HG03066 (cell line): Measurements from ENCODE around the gene DIP2A.

Experiments used
- ATAC-seq: cut with Tn5 transposase; IDR thresholded peaks from one replicate; pipeline ENCODE4 v1.9.1; 2021; ENCODE audit warnings: low read depth; ENCODE audit not compliant: unreplicated experiment

The DIP2A gene, protein sequence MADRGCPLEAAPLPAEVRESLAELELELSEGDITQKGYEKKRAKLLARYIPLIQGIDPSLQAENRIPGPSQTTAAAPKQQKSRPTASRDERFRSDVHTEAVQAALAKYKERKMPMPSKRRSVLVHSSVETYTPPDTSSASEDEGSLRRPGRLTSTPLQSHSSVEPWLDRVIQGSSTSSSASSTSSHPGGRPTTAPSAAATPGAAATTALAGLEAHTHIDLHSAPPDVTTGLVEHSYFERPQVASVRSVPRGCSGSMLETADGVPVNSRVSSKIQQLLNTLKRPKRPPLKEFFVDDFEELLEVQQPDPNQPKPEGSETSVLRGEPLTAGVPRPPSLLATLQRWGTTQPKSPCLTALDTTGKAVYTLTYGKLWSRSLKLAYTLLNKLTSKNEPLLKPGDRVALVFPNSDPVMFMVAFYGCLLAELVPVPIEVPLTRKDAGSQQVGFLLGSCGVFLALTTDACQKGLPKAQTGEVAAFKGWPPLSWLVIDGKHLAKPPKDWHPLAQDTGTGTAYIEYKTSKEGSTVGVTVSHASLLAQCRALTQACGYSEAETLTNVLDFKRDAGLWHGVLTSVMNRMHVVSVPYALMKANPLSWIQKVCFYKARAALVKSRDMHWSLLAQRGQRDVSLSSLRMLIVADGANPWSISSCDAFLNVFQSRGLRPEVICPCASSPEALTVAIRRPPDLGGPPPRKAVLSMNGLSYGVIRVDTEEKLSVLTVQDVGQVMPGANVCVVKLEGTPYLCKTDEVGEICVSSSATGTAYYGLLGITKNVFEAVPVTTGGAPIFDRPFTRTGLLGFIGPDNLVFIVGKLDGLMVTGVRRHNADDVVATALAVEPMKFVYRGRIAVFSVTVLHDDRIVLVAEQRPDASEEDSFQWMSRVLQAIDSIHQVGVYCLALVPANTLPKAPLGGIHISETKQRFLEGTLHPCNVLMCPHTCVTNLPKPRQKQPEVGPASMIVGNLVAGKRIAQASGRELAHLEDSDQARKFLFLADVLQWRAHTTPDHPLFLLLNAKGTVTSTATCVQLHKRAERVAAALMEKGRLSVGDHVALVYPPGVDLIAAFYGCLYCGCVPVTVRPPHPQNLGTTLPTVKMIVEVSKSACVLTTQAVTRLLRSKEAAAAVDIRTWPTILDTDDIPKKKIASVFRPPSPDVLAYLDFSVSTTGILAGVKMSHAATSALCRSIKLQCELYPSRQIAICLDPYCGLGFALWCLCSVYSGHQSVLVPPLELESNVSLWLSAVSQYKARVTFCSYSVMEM (N-terminal part only)

DNA sequence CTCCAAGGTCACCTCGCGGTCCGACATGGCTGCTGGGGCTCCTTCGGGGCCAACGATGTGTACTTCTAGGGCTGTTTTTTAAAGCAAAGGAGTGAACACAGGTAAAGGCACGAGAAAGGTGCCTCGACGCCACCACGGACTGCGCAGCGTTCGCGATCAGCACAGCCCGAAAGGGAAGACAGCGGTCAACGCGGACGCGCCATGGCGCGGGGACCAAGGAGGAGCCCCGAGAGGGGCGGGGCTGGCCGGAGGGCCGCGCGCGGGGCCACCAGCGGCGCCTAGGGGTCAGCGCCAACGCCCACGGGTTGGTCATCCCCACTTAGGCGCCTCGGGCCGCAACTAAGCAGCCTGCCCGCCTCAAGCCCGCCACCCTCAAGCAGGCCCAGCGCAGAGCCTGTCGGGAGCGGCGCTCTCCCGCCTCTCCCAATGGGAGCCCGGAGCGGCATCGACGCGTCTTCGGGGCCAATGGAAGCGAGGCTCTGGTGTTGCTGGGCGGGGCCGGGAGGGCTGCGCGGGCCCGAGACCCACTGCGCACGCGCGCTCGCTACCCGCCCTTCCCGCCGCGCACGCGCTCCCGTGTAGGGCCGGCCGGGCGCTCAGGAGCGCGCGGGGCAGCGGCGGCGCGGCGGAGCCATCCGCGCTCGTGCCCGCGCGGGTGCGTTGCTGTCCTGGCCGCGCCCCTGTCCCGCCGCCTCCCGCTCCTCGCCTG lies at the start of gene DIP2A:
Gene DIP2A (plus strand): TSS at position 577 of the 709 bp plus-strand sequence. CDS start 241 bp downstream, outside the sequence.
- ATAC-seq = peak; percentile 87

DNA sequence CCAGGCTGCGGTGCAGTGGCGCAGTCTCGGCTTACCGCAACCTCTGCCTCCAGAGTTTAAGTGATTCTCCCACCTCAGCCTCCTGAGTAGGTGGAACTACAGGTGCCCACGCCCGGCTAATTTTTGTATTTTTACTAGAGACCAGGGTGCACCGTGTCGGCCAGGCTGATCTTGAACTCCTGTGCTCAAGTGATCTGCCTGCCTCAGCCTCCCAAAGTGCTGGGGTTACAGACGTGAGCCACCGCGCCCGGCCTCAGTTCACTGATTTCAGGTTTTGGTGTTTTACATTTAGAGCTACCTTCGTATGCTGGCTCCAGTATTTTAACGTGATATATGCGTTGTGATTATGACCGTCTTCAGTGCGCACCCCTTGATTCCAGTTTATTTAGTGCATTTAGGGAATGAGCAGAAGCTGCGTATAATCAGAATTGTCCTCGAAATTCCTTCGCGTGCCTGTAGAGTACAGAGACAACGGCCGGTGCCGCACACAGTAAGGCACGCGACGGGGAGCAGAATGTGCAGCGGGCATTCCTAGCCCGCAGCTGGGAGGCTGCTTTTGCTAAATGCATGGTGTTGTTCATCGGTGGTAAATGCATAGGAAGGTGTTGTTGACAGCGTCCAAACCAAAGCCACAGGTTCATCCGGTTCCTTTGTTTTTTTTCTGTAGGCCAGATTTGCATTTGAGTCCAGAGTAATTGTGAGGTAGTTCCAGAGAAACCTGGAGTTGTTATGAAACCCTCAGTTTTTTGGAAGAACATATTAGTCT lies 48.9 kb upstream of the DIP2A start:
- no peak for ATAC-seq

DNA sequence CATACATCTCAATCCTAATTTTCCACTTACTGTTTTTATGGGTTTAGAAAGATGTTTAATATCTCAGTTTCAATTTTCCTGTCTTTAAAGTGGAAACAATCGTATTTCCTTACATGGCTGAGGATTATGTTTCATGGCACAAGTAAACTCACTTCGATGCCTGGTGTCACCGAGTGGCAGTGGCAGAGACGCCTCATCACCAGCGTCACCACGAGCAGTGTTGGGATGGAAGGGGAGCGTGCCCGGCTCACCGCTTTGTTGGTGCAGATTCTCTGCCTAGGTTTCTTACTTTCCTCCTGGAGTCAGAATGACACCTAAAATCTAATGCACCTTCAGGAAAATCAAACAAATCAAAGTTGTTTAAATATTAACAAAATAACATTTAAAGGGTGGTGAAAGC lies 48.2 kb upstream of the DIP2A start:
- ATAC-seq = no peak

DNA sequence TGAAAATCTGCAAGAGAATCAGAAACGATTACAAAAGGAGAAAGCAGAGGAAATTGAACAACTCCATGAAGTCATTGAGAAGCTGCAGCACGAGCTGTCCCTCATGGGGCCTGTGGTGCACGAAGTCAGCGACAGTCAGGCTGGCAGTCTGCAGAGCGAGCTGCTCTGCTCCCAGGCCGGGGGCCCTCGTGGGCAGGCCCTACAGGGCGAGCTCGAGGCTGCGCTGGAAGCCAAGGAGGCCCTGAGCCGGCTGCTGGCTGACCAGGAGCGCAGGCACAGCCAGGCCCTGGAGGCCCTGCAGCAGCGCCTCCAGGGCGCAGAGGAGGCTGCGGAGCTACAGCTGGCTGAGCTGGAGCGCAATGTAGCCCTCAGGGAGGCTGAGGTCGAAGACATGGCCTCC lies 47.5 kb upstream of the DIP2A start:
- ATAC-seq = no peak

DNA sequence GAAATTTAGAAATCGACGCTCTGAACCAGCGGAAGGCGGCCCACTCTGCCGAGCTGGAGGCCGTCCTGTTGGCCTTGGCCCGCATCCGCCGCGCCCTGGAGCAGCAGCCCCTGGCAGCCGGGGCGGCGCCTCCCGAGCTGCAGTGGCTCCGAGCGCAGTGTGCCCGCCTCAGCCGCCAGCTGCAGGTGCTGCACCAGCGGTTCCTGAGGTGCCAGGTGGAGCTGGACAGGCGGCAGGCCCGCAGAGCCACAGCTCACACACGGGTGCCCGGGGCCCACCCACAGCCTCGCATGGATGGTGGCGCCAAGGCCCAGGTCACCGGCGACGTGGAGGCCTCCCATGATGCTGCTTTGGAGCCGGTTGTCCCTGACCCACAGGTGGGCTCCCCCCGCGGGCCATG lies 47.0 kb upstream of the DIP2A start:
- ATAC-seq = no peak

DNA sequence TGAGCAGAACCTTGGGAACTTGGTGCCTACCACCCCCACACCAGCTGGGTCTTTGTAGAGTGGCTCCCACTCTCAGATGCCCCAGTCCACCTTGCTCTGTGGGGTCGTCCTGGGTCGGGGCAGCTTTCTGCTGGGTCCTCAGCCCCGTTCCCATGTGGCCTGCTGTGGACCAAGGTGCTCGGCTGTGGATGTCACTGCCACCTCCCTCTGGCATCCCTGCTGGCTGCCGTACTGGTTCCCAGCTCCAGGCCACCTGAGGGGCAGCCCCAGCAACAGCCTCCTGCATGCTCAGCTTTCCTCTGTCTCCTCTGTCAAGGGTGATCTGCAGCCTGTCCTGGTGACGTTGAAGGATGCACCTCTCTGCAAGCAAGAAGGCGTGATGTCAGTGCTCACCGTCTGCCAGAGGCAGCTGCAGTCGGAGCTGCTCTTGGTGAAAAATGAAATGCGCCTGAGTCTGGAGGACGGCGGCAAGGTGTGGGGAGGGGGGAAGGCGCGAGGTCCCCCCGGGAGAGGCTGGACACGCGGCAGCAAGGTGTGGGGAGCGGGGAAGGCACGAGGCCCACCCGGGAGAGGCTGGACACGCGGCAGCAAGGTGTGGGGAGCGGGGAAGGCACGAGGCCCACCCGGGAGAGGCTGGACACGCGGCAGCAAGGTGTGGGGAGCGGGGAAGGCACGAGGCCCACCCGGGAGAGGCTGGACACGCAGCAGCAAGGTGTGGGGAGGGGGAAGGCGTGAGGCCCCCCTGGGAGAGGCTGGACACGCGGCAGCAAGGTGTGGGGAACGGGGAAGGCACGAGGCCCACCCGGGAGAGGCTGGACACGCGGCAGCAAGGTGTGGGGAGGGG lies 45.9 kb upstream of the DIP2A start:
- ATAC-seq = no peak

DNA sequence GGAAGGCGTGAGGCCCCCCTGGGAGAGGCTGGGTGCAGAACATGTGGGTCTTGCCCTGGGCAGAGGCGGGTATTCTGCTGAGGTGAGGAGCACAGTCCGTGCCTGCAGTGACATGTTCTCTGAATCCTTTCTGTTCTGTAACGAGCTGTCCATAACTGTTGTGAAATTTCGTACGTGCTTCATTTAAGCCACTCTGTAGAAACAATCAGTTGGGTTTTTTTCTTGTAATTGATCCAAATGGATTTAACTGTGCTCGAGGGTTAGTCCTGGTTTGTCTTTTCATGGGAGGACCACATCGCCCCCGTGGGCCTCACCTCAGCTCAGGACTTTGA lies 45.4 kb upstream of the DIP2A start:
- no peak for ATAC-seq

DNA sequence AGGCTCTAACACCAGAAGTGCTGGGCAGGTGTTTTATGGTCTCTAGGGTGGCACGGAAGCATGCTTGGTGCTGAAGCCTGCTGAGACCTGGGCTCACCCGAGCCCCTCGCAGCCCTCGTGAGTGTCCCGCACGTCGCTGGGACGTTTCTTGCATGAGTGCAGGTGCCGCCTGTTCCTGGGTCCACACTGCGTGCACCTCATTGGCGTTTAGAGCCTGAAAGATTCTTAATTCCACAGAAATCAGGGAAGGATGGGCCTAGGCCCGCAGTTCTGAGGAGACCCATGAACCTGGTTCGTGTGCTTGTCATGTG lies 43.8 kb upstream of the DIP2A start:
- no peak for ATAC-seq

DNA sequence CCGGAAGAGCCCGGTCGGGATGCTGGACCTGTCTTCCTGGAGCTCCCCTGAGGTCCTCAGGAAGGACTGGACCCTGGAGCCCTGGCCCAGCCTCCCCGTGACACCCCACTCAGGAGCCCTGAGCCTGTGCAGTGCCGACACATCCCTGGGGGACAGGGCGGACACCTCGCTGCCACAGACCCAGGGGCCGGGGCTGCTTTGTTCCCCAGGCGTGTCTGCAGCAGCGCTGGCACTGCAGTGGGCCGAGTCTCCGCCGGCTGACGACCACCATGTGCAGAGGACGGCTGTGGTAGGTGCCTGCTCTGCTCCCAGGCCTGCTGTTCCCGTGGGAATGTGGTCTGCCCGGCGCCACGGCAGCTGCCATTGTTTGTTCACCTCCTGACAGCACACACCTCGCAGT lies 42.1 kb upstream of the DIP2A start:
- no peak for ATAC-seq

DNA sequence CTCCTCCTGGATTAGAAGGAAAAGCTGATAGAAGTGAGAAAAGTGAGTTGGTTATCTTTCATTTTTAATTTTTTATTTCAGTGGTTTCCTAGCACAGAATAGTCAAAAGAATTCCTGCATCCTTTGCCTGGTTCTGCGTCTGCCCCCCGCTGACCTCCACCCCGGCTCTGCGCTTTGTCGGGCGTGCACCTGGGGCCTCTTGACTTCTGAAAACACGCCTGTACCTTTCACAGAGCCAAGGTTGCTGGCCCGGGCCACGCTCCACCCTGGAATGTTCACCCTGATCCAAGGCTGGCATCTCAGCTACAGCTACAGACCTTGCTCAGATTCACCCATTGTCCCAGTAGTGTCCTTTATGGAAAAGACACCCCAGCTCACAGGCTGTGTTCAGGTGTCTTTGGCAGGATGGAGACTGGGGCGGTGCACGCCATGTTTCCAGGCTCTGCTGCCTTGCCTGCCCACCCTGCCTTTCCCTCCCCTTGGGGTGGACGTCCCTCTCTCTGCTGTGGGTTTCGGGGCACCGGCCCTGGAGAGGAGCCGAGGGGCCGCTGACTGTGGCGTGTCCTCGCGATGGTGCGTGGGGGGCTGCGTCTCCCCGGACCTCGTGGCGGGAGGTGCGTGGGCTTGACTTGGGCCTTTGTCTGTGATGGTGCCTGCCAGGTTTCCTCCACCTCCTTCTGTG lies 40.3 kb upstream of the DIP2A start:
- no peak for ATAC-seq

DNA sequence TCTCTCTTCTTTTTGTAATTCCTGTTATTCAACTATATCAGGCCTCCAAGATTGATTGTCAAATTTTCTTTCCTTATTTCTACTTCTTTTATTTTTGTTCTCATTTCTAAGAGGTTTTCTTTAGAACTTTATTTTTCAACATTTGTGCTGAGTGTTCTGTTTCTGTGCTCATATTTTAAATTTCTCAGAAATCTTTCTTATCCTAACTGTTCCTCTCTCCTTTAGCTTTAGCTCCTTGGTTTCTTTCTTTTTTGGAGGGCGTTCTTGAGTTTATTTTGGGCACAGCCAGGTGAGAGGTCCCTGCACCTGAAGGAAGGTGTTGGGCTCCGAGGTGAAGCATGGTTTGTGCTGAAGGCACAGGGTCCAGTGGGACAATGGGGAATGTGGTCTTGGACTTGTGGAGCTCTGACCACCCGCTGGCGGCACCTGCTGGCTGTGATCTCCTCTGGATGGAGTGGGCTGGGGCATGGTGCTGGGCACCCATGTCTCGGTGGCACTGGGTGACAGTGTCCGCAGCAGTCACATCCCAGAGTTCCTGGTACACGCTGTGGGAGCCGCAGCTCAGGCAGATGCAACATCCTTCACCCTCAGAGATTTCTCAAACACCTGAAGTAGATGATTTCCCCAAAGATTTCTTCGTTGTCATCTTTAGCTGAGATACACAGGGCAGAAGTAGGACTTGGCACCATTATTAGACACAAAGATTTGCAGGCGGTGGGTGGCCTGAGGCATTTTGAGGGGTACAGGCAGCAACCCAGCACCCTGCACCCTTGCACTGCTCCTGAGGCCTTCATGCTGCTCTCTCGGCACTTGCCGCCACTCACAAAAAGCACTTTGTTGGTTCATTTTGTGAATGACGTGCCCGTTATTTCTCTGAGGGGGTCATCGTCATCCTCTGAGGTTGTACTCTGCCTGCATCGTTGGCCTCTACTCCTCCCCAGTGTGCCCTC lies 38.2 kb upstream of the DIP2A start:
- ATAC-seq = no peak

DNA sequence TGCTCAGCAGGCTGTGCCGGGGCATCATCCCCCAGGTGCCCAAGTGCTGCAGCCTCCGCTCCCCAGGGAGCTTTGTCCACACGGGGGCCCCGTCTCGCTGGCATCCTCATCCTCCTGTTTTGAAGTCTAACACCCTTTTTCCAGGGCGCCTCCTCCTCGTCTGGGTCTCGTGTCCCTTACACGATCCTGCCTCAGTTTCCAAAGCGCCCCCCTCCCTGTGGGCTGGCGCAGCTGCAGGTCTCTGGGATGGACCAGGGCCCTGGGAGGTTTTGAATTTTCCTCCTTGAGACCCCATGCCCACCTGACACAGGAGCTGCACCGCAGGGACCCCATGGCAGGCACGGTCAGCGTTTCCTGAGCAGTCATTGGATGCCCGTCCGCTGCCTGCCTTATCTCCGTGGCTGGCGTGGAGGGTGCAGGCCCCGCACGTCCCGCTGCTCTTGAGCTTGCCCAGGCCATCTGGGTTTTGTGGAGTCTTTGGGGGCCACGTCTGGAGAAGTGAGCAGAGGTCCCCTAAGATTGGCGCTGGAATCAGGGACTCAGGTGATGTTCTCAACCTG lies 37.4 kb upstream of the DIP2A start:
- ATAC-seq = no peak

DNA sequence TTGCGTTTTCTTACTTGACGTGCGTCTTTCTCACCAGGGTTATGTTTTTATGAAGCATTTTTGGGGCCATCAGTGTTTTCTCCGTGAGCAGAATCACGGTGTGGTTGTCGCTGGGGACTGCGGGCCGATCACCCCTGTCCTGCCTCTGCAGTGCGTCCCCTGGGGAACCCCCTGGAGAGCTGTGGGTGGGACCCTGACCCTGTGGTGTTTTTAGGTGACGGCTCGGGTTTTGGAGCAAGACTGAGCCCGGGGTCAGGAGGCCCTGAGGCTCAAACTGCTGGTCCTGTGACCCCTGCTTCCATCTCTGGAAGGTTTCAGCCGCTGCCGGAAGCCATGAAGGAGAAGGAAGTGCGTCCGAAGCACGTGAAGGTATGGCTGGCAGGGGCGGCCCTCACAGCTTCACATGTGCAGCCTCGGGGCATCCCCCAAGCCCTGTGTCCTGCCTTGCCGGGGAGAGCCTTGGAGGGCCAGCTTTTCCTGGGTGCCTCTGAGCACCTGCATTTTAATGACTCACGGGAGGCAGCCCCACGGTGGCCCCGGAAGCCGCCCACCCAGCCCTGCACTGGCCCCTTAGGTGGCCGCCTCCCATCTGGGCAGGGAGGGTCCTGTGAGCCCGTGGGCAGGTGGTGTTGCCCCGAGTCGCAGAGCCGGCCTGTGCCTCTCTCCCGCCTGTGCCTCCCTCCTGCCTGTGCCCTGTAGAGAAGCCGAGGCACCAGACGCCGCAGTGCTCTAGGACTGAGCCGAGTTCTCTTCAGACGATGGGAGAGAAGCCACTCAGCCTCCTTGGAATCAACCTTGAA lies 36.7 kb upstream of the DIP2A start:
- no peak for ATAC-seq

DNA sequence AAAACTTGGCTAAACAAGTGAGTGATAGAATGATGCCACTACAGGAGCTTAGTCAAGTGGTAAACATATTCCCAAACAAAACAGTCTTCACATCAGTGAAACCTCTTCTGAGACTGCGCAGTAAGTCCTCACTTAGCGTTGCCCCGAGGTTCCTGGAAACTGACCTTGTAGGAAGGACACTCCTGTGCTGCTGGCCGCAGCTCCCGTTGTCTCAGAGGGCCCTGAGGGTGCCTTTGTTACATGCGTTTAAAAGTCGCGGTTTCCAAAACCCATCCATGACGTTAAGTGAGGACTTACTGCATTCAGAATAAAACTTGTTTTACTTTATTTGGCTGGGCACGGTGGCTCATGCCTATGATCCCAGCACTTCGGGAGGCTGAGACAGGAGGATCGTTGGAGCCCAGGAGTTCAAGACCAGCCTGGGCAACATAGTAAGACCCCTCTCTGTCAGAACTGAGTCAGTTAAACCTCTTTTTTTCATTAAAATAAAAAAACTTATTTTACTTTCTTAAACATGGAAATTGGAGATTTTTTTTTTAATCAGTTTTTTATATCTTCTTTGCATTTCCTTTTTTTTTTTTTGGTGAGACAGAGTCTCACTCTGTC lies 36.0 kb upstream of the DIP2A start:
- ATAC-seq = no peak

DNA sequence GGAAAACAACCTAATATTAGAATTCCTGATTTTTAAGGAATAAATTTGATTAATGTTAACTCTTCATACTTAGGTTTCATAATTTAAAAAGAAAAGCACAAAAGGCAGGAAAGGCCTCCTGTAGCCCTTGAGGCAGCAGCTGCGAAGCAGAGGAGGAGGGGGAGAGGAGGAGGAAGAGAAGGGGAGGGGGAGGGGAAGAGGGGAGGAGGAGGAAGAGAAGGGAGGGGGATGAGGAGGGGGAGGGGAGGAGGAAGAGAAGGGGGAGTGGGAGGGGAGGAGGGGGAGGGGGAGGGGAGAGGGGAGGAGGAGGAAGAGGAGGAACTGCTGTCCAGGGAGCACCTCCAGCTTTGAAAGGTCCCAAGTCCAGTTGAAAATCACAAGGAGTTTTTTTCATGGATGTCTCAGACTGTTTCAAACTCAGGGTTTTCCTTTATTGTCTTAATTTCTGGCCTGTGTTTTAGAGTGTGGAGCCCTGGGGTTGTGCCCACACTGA lies 35.1 kb upstream of the DIP2A start:
- no peak for ATAC-seq
